ENCODE results near the gene GPR176.

GPR176 gene

GRCh38 chr15:39873978-39874377 is 46.1 kb downstream of the GPR176 start:
- peaks cover 27% of the 10 kb centered on the region for H3K4me1 ChIP-seq (ENCODE audit: control insufficient read depth, insufficient read depth, low read length)
- no peak overlapping the region for H3K4me2 ChIP-seq (ENCODE audit: low read length)
- no peak overlapping the region for H3K9ac ChIP-seq (ENCODE audit: low read depth, low read length)
- H3K27me3 ChIP-seq (ENCODE audit: control insufficient read depth, insufficient read depth, low read length) = no peaks in the 10 kb centered on the region
- H3K36me3 ChIP-seq (ENCODE audit: insufficient read depth, low read length) = peaks cover 7% of the 10 kb centered on the region
- no peak overlapping the region for H3K4me3 ChIP-seq (ENCODE audit: low read length)
- H3K9me3 ChIP-seq (replicated peaks; ENCODE audit: low read length) = no peaks in the 10 kb centered on the region

GRCh38 chr15:39870537-39870936 is 49.5 kb downstream of the GPR176 start:
- Histone ChIP-seq H3K9ac (ENCODE audit: low read depth, low read length) (no peak overlapping the region), H3K4me1 (ENCODE audit: control insufficient read depth, insufficient read depth, low read length) (peaks cover 8% of the 10 kb centered on the region), H3K9me3 (replicated peaks; ENCODE audit: low read length) (no peaks in the 10 kb centered on the region), H3K27me3 (ENCODE audit: control insufficient read depth, insufficient read depth, low read length) (no peaks in the 10 kb centered on the region), H3K4me3 (ENCODE audit: low read length) (no peak overlapping the region), H3K4me2 (ENCODE audit: low read length) (no peak overlapping the region), H3K36me3 (ENCODE audit: insufficient read depth, low read length) (peaks cover 7% of the 10 kb centered on the region)

GRCh38 chr15:39869858-39870515 is 50.1 kb downstream of the GPR176 start:
- no peaks in the 10 kb centered on the region for H3K9me3 ChIP-seq (replicated peaks; ENCODE audit: low read length)
- H3K4me2 ChIP-seq (ENCODE audit: low read length) = no peak overlapping the region
- H3K4me1 ChIP-seq (ENCODE audit: control insufficient read depth, insufficient read depth, low read length) = peaks cover 8% of the 10 kb centered on the region
- H3K4me3 ChIP-seq (ENCODE audit: low read length) = no peak overlapping the region
- H3K9ac ChIP-seq (ENCODE audit: low read depth, low read length) = no peak overlapping the region
- H3K27me3 ChIP-seq (ENCODE audit: control insufficient read depth, insufficient read depth, low read length) = no peaks in the 10 kb centered on the region
- H3K36me3 ChIP-seq (ENCODE audit: insufficient read depth, low read length) = peaks cover 7% of the 10 kb centered on the region

- H3K4me3 ChIP-seq (ENCODE audit: low read length) = no peak overlapping the region
- no peak overlapping the region for H3K4me2 ChIP-seq (ENCODE audit: low read length)
- no peak overlapping the region for H3K9ac ChIP-seq (ENCODE audit: low read depth, low read length)
- peaks cover 8% of the 10 kb centered on the region for H3K4me1 ChIP-seq (ENCODE audit: control insufficient read depth, insufficient read depth, low read length)
- no peaks in the 10 kb centered on the region for H3K27me3 ChIP-seq (ENCODE audit: control insufficient read depth, insufficient read depth, low read length)
- no peaks in the 10 kb centered on the region for H3K9me3 ChIP-seq (replicated peaks; ENCODE audit: low read length)
- peaks cover 5% of the 10 kb centered on the region for H3K36me3 ChIP-seq (ENCODE audit: insufficient read depth, low read length)
Measured at GRCh38 chr15:39869254-39869653, 50.8 kb downstream of the GPR176 start.

DNA sequence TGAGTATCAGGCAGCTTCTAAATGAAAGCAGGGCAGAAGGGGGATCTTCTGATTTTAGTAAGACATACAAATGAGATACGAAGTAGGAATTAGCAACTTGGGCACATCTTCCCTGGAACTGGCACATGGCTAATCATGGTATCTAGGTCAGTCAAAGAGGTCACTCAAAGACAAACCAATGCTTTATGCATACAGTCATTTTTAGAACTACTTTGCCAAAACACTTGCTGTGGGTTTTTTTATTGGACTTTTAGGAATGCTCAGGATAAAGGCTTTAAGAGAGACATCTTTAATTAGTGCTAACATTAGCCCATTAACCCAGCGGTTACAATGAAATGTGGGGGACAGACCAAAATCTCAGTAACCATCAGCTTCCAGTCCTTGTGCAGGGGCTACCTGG is 51.7 kb downstream of the GPR176 start:
- Histone ChIP-seq H3K27me3 (ENCODE audit: control insufficient read depth, insufficient read depth, low read length) (no peaks in the 10 kb centered on the region), H3K4me2 (ENCODE audit: low read length) (no peak overlapping the region), H3K9ac (ENCODE audit: low read depth, low read length) (no peak overlapping the region), H3K9me3 (replicated peaks; ENCODE audit: low read length) (no peaks in the 10 kb centered on the region), H3K36me3 (ENCODE audit: insufficient read depth, low read length) (no peaks in the 10 kb centered on the region), H3K4me3 (ENCODE audit: low read length) (no peak overlapping the region), H3K4me1 (ENCODE audit: control insufficient read depth, insufficient read depth, low read length) (peaks cover 8% of the 10 kb centered on the region)

DNA sequence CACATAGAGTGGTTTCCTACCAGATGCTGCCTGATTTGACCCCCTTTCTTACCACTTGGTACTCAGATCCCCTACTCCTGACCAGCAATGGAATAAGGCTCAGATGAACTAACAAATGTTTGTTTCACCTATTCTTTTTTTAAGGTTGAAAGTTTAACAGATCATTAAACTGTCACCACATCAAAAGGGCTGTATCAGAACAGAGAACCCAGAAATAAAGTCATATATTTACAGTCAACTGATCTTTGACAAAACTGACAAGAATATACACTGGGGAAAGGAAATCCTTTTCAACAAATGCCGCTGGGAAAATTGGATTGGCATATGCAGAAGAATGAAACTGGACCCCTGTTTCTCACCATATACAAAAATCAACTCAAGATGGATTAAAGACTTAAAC is 56.0 kb downstream of the GPR176 start:
- H3K9me3 ChIP-seq (replicated peaks; ENCODE audit: low read length) = no peaks in the 10 kb centered on the region
- no peak overlapping the region for H3K9ac ChIP-seq (ENCODE audit: low read depth, low read length)
- H3K27me3 ChIP-seq (ENCODE audit: control insufficient read depth, insufficient read depth, low read length) = no peaks in the 10 kb centered on the region
- H3K36me3 ChIP-seq (ENCODE audit: insufficient read depth, low read length) = peaks cover 5% of the 10 kb centered on the region
- no peak overlapping the region for H3K4me2 ChIP-seq (ENCODE audit: low read length)
- no peak overlapping the region for H3K4me3 ChIP-seq (ENCODE audit: low read length)
- no peaks in the 10 kb centered on the region for H3K4me1 ChIP-seq (ENCODE audit: control insufficient read depth, insufficient read depth, low read length)

- Histone ChIP-seq H3K4me2 (ENCODE audit: low read length) (no peak overlapping the region), H3K4me3 (ENCODE audit: low read length) (no peak overlapping the region), H3K27me3 (ENCODE audit: control insufficient read depth, insufficient read depth, low read length) (no peaks in the 10 kb centered on the region), H3K9me3 (replicated peaks; ENCODE audit: low read length) (no peaks in the 10 kb centered on the region), H3K4me1 (ENCODE audit: control insufficient read depth, insufficient read depth, low read length) (no peaks in the 10 kb centered on the region), H3K36me3 (ENCODE audit: insufficient read depth, low read length) (peaks cover 5% of the 10 kb centered on the region), H3K9ac (ENCODE audit: low read depth, low read length) (no peak overlapping the region)
Measured at GRCh38 chr15:39860871-39861270, 59.2 kb downstream of the GPR176 start.

GRCh38 chr15:39860200-39860599 is 59.9 kb downstream of the GPR176 start:
- Histone ChIP-seq H3K9ac (ENCODE audit: low read depth, low read length) (no peak overlapping the region), H3K36me3 (ENCODE audit: insufficient read depth, low read length) (peaks cover 5% of the 10 kb centered on the region), H3K27me3 (ENCODE audit: control insufficient read depth, insufficient read depth, low read length) (no peaks in the 10 kb centered on the region), H3K4me1 (ENCODE audit: control insufficient read depth, insufficient read depth, low read length) (peaks cover 5% of the 10 kb centered on the region), H3K4me3 (ENCODE audit: low read length) (no peak overlapping the region), H3K9me3 (replicated peaks; ENCODE audit: low read length) (no peaks in the 10 kb centered on the region), H3K4me2 (ENCODE audit: low read length) (no peak overlapping the region)

DNA sequence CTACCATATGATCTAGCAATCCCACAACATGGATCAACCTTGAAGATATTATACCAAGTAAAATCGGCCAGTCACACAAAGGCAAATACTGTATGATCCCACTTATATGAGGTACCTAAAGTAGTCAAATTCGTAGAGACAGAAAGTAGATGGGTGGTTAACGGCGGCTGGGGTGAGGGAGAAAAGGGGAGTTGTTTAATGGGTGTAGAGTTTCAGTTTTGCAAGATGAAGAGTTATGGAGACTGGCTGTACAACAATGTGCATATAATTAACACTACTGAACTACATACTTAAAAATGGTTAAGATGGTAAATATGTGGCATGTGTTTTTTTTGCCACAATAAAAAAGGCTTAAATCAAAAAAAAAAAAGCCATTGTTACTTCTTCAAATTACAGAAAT is 60.4 kb downstream of the GPR176 start:
- no peaks in the 10 kb centered on the region for H3K27me3 ChIP-seq (ENCODE audit: control insufficient read depth, insufficient read depth, low read length)
- H3K9me3 ChIP-seq (replicated peaks; ENCODE audit: low read length) = no peaks in the 10 kb centered on the region
- H3K4me1 ChIP-seq (ENCODE audit: control insufficient read depth, insufficient read depth, low read length) = peaks cover 10% of the 10 kb centered on the region
- H3K36me3 ChIP-seq (ENCODE audit: insufficient read depth, low read length) = peaks cover 5% of the 10 kb centered on the region
- H3K4me2 ChIP-seq (ENCODE audit: low read length) = no peak overlapping the region
- H3K4me3 ChIP-seq (ENCODE audit: low read length) = no peak overlapping the region
- no peak overlapping the region for H3K9ac ChIP-seq (ENCODE audit: low read depth, low read length)

- no peak overlapping the region for H3K4me3 ChIP-seq (ENCODE audit: low read length)
- H3K9me3 ChIP-seq (replicated peaks; ENCODE audit: low read length) = no peaks in the 10 kb centered on the region
- peaks cover 26% of the 10 kb centered on the region for H3K4me1 ChIP-seq (ENCODE audit: control insufficient read depth, insufficient read depth, low read length)
- H3K27me3 ChIP-seq (ENCODE audit: control insufficient read depth, insufficient read depth, low read length) = no peaks in the 10 kb centered on the region
- H3K9ac ChIP-seq (ENCODE audit: low read depth, low read length) = no peak overlapping the region
- no peak overlapping the region for H3K4me2 ChIP-seq (ENCODE audit: low read length)
- H3K36me3 ChIP-seq (ENCODE audit: insufficient read depth, low read length) = peaks cover 5% of the 10 kb centered on the region
Measured at GRCh38 chr15:39857132-39857531, 62.9 kb downstream of the GPR176 start.

- peaks cover 5% of the 10 kb centered on the region for H3K36me3 ChIP-seq (ENCODE audit: insufficient read depth, low read length)
- H3K4me2 ChIP-seq (ENCODE audit: low read length) = no peak overlapping the region
- H3K9ac ChIP-seq (ENCODE audit: low read depth, low read length) = no peak overlapping the region
- peaks cover 34% of the 10 kb centered on the region for H3K4me1 ChIP-seq (ENCODE audit: control insufficient read depth, insufficient read depth, low read length)
- H3K27me3 ChIP-seq (ENCODE audit: control insufficient read depth, insufficient read depth, low read length) = no peaks in the 10 kb centered on the region
- H3K9me3 ChIP-seq (replicated peaks; ENCODE audit: low read length) = no peaks in the 10 kb centered on the region
- H3K4me3 ChIP-seq (ENCODE audit: low read length) = no peak overlapping the region
Measured at GRCh38 chr15:39856357-39856756, 63.7 kb downstream of the GPR176 start.

DNA sequence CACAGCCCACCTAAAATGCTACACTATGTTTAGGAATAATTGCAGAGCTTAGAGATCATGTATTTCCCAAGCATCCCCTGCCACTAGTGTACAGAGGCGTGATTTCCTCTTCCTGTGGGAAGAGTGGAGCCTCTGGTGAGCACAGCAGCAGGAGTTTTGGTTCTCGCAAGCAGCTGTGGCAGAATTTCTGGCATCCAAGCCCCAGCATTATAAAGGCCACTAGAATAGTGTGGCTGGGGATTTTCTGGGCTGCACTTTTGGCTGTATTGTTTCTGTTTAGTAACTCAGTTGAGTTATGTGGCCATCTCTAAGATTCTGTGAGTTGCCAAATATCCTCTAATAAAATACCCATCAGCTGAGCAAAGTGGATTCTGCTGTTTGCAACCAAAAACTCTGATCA is 64.7 kb downstream of the GPR176 start:
- no peak overlapping the region for H3K4me2 ChIP-seq (ENCODE audit: low read length)
- peaks cover 4% of the 10 kb centered on the region for H3K36me3 ChIP-seq (ENCODE audit: insufficient read depth, low read length)
- H3K4me3 ChIP-seq (ENCODE audit: low read length) = no peak overlapping the region
- H3K9me3 ChIP-seq (replicated peaks; ENCODE audit: low read length) = no peaks in the 10 kb centered on the region
- H3K9ac ChIP-seq (ENCODE audit: low read depth, low read length) = no peak overlapping the region
- H3K4me1 ChIP-seq (ENCODE audit: control insufficient read depth, insufficient read depth, low read length) = peaks cover 43% of the 10 kb centered on the region
- H3K27me3 ChIP-seq (ENCODE audit: control insufficient read depth, insufficient read depth, low read length) = no peaks in the 10 kb centered on the region
